Measurements from ENCODE around the gene STXBP5.

Gene STXBP5

GRCh38 chr6:147347882-147348575, 143.8 kb downstream of the STXBP5 start:
- Histone ChIP-seq H3K23ac (ENCODE audit: low read length) (no peak overlapping the region), H3K4ac (ENCODE audit: low read depth, low read length) (no peak overlapping the region), H3K4me3 (ENCODE audit: low read depth, low read length) (no peak overlapping the region), H4K12ac (ENCODE audit: low read depth, low read length) (no peak overlapping the region), H2BK120ac (ENCODE audit: insufficient read depth, low read length, poor library complexity) (no peak overlapping the region), H3K27ac (ENCODE audit: low read depth, low read length) (no peak overlapping the region), H3K79me2 (ENCODE audit: control insufficient read depth, insufficient read depth, low read length, poor library complexity) (no peaks in the 10 kb centered on the region), H3K18ac (ENCODE audit: low read length) (no peak overlapping the region), H3K4me1 (ENCODE audit: control insufficient read depth in 1 of 2, insufficient read depth in 2 of 2, low read length in 2 of 2) (no peaks in the 10 kb centered on the region), H2BK12ac (ENCODE audit: low read length) (no peak overlapping the region), H2BK5ac (ENCODE audit: low read depth, low read length, poor library complexity) (no peak overlapping the region), H3K9me3 (ENCODE audit: insufficient read depth, low read depth, low read length) (no peaks in the 10 kb centered on the region), H3K79me1 (ENCODE audit: low read length) (no peaks in the 10 kb centered on the region), H3K36me3 (ENCODE audit: control insufficient read depth in 1 of 2, insufficient read depth in 2 of 2, low read length in 2 of 2) (peaks cover 3 to 4% of the 10 kb centered on the region in 2 experiments), H2AK5ac (ENCODE audit: low read length) (no peak overlapping the region), H4K8ac (ENCODE audit: low read depth, low read length) (no peak overlapping the region), H3K4me2 (ENCODE audit: low read length) (no peak overlapping the region), H4K91ac (ENCODE audit: low read depth, low read length) (no peak overlapping the region), H3K9ac (ENCODE audit: low read length) (no peak overlapping the region), H2AFZ (ENCODE audit: insufficient read depth, low read length, poor library complexity) (no peak overlapping the region), H3K27me3 (ENCODE audit: insufficient read depth, low read length) (no peaks in the 10 kb centered on the region), H3K14ac (ENCODE audit: low read length) (no peak overlapping the region)
- no peak for DNase-seq
- no CpG with 5 or more reads among the region's 1 CpG for WGBS (ENCODE audit: extremely low coverage, insufficient coverage, insufficient read length)

GRCh38 chr6:147361311-147361981, 157.2 kb downstream of the STXBP5 start:
- no peak overlapping the region for H2AFZ ChIP-seq (ENCODE audit: insufficient read depth, low read length, poor library complexity)
- peaks cover 4 to 7% of the 10 kb centered on the region in 2 experiments for H3K36me3 ChIP-seq (ENCODE audit: control insufficient read depth in 1 of 2, insufficient read depth in 2 of 2, low read length in 2 of 2)
- H3K9me3 ChIP-seq (ENCODE audit: insufficient read depth, low read depth, low read length), result no peaks in the 10 kb centered on the region
- H3K4me3 ChIP-seq (ENCODE audit: low read depth, low read length), result no peak overlapping the region
- no peaks in the 10 kb centered on the region for H3K27me3 ChIP-seq (ENCODE audit: insufficient read depth, low read length)
- H3K4me2 ChIP-seq (ENCODE audit: low read length), result no peak overlapping the region
- H3K4ac ChIP-seq (ENCODE audit: low read depth, low read length), result no peak overlapping the region
- no peak overlapping the region for H3K27ac ChIP-seq (ENCODE audit: low read depth, low read length)
- H3K14ac ChIP-seq (ENCODE audit: low read length), result no peak overlapping the region
- WGBS (ENCODE audit: extremely low coverage, insufficient coverage, insufficient read length), result no CpG with 5 or more reads among the region's 5 CpGs
- no peak overlapping the region for H4K91ac ChIP-seq (ENCODE audit: low read depth, low read length)
- no peaks in the 10 kb centered on the region for H3K79me2 ChIP-seq (ENCODE audit: control insufficient read depth, insufficient read depth, low read length, poor library complexity)
- H4K12ac ChIP-seq (ENCODE audit: low read depth, low read length), result no peak overlapping the region
- H3K9ac ChIP-seq (ENCODE audit: low read length), result no peak overlapping the region
- no peak overlapping the region for H2BK12ac ChIP-seq (ENCODE audit: low read length)
- H4K8ac ChIP-seq (ENCODE audit: low read depth, low read length), result no peak overlapping the region
- no peak overlapping the region for H3K18ac ChIP-seq (ENCODE audit: low read length)
- no peaks in the 10 kb centered on the region for H3K79me1 ChIP-seq (ENCODE audit: low read length)
- no peak overlapping the region for H2AK5ac ChIP-seq (ENCODE audit: low read length)
- H2BK120ac ChIP-seq (ENCODE audit: insufficient read depth, low read length, poor library complexity), result no peak overlapping the region
- H3K4me1 ChIP-seq (ENCODE audit: control insufficient read depth in 1 of 2, insufficient read depth in 2 of 2, low read length in 2 of 2), result no peaks in the 10 kb centered on the region
- no peak overlapping the region for H3K23ac ChIP-seq (ENCODE audit: low read length)
- no peak for DNase-seq
- no peak overlapping the region for H2BK5ac ChIP-seq (ENCODE audit: low read depth, low read length, poor library complexity)

GRCh38 chr6:147366290-147366689, 162.1 kb downstream of the STXBP5 start:
- Histone ChIP-seq H3K79me1 (ENCODE audit: low read length) (no peaks in the 10 kb centered on the region), H3K36me3 (ENCODE audit: control insufficient read depth in 1 of 2, insufficient read depth in 2 of 2, low read length in 2 of 2) (peaks cover 2 to 6% of the 10 kb centered on the region in 2 experiments), H3K4me2 (ENCODE audit: low read length) (no peak overlapping the region), H3K27ac (ENCODE audit: low read depth, low read length) (no peak overlapping the region), H2BK5ac (ENCODE audit: low read depth, low read length, poor library complexity) (no peak overlapping the region), H4K8ac (ENCODE audit: low read depth, low read length) (no peak overlapping the region), H2AK5ac (ENCODE audit: low read length) (no peak overlapping the region), H2BK12ac (ENCODE audit: low read length) (no peak overlapping the region), H2BK120ac (ENCODE audit: insufficient read depth, low read length, poor library complexity) (no peak overlapping the region), H3K27me3 (ENCODE audit: insufficient read depth, low read length) (no peaks in the 10 kb centered on the region), H3K14ac (ENCODE audit: low read length) (no peak overlapping the region), H3K4me1 (ENCODE audit: control insufficient read depth in 1 of 2, insufficient read depth in 2 of 2, low read length in 2 of 2) (no peaks in the 10 kb centered on the region), H2AFZ (ENCODE audit: insufficient read depth, low read length, poor library complexity) (no peak overlapping the region), H4K12ac (ENCODE audit: low read depth, low read length) (no peak overlapping the region), H3K9ac (ENCODE audit: low read length) (no peak overlapping the region), H4K91ac (ENCODE audit: low read depth, low read length) (no peak overlapping the region), H3K4ac (ENCODE audit: low read depth, low read length) (no peak overlapping the region), H3K18ac (ENCODE audit: low read length) (no peak overlapping the region), H3K9me3 (ENCODE audit: insufficient read depth, low read depth, low read length) (no peaks in the 10 kb centered on the region), H3K23ac (ENCODE audit: low read length) (no peak overlapping the region), H3K79me2 (ENCODE audit: control insufficient read depth, insufficient read depth, low read length, poor library complexity) (no peaks in the 10 kb centered on the region), H3K4me3 (ENCODE audit: low read depth, low read length) (no peak overlapping the region)
- no peak for DNase-seq

GRCh38 chr6:147371325-147371724, 167.1 kb downstream of the STXBP5 start:
- no peaks in the 10 kb centered on the region for H3K27me3 ChIP-seq (ENCODE audit: insufficient read depth, low read length)
- H4K91ac ChIP-seq (ENCODE audit: low read depth, low read length), result no peak overlapping the region
- H3K9ac ChIP-seq (ENCODE audit: low read length), result no peak overlapping the region
- no peak overlapping the region for H4K8ac ChIP-seq (ENCODE audit: low read depth, low read length)
- H3K4me3 ChIP-seq (ENCODE audit: low read depth, low read length), result no peak overlapping the region
- no peak overlapping the region for H3K14ac ChIP-seq (ENCODE audit: low read length)
- no peak overlapping the region for H3K4ac ChIP-seq (ENCODE audit: low read depth, low read length)
- H3K36me3 ChIP-seq (ENCODE audit: control insufficient read depth in 1 of 2, insufficient read depth in 2 of 2, low read length in 2 of 2), result peaks cover 2% of the 10 kb centered on the region in 2 experiments
- H3K4me2 ChIP-seq (ENCODE audit: low read length), result no peak overlapping the region
- H3K23ac ChIP-seq (ENCODE audit: low read length), result no peak overlapping the region
- H2BK12ac ChIP-seq (ENCODE audit: low read length), result no peak overlapping the region
- no peak overlapping the region for H2AK5ac ChIP-seq (ENCODE audit: low read length)
- no peak overlapping the region for H2BK120ac ChIP-seq (ENCODE audit: insufficient read depth, low read length, poor library complexity)
- no peak overlapping the region for H2AFZ ChIP-seq (ENCODE audit: insufficient read depth, low read length, poor library complexity)
- H3K4me1 ChIP-seq (ENCODE audit: control insufficient read depth in 1 of 2, insufficient read depth in 2 of 2, low read length in 2 of 2), result no peaks in the 10 kb centered on the region
- H3K27ac ChIP-seq (ENCODE audit: low read depth, low read length), result no peak overlapping the region
- DNase-seq, result no peak
- H2BK5ac ChIP-seq (ENCODE audit: low read depth, low read length, poor library complexity), result no peak overlapping the region
- H3K18ac ChIP-seq (ENCODE audit: low read length), result no peak overlapping the region
- H3K79me2 ChIP-seq (ENCODE audit: control insufficient read depth, insufficient read depth, low read length, poor library complexity), result no peaks in the 10 kb centered on the region
- no peaks in the 10 kb centered on the region for H3K9me3 ChIP-seq (ENCODE audit: insufficient read depth, low read depth, low read length)
- H3K79me1 ChIP-seq (ENCODE audit: low read length), result no peaks in the 10 kb centered on the region
- H4K12ac ChIP-seq (ENCODE audit: low read depth, low read length), result no peak overlapping the region
